ENCODE measurements around the gene GSPT1. TPM values are rescaled to one million over a fixed set of nuclear protein-coding genes. Genes with fewer than 3 reads are reported as not detected.
"Not testable (repeated sequence)": the region's sequence is repeated elsewhere in the genome, so short reads cannot be mapped to it uniquely, and the experiment has no call there.

Gene GSPT1
- polyA plus RNA-seq, 1 donor from 2014 or later = 31.3 TPM

- no peaks in the 10 kb centered on the region for H3K9me3 ChIP-seq (ENCODE audit: low read length)
- H3K36me3 ChIP-seq (ENCODE audit: insufficient read depth, low read length) = no peaks in the 10 kb centered on the region
- no peak overlapping the region for H2AFZ ChIP-seq (ENCODE audit: low read depth, low read length)
- no peaks in the 10 kb centered on the region for H3K9me2 ChIP-seq (ENCODE audit: insufficient read depth, low read length)
- H3K4me3 ChIP-seq (ENCODE audit: low read length) = no peak overlapping the region
- H3F3A ChIP-seq (ENCODE audit: insufficient read depth, low read length, poor library complexity, severe bottlenecking) = no peaks in the 10 kb centered on the region
- no peak overlapping the region for H3K4me2 ChIP-seq (ENCODE audit: low read length)
- no peak overlapping the region for H3K9ac ChIP-seq (ENCODE audit: low read length)
- no peaks in the 10 kb centered on the region for H3K79me2 ChIP-seq (replicated peaks; ENCODE audit: insufficient read depth, low read length)
- no peak overlapping the region for H3K27ac ChIP-seq (ENCODE audit: low read length)
- H3K27me3 ChIP-seq (ENCODE audit: insufficient read depth, low read depth, low read length) = no peaks in the 10 kb centered on the region
- H4K20me1 ChIP-seq (ENCODE audit: insufficient read depth) = no peaks in the 10 kb centered on the region
- TF ChIP-seq EZH2 (IDR thresholded peaks at IDR 0.05; ENCODE audit: borderline replicate concordance, insufficient read depth, low read length, poor library complexity, severe bottlenecking) (no peak), REST (IDR thresholded peaks at IDR 0.05; ENCODE audit: borderline replicate concordance) (no peak), POLR2AphosphoS5 (IDR thresholded peaks at IDR 0.05) (no peak), MXI1 (conservative IDR thresholded peaks at IDR 0.05; ENCODE audit: poor library complexity, severe bottlenecking) (no peak), SMC3 (conservative IDR thresholded peaks at IDR 0.05; ENCODE audit: poor library complexity) (no peak), TAF1 (IDR thresholded peaks at IDR 0.05; ENCODE audit: low read depth) (no peak), RAD21 (conservative IDR thresholded peaks at IDR 0.05) (no peak), CTCF (IDR thresholded peaks at IDR 0.05; ENCODE audit: poor library complexity, severe bottlenecking) (no peak), EP300 (conservative IDR thresholded peaks at IDR 0.05; ENCODE audit: poor library complexity, severe bottlenecking) (no peak)
Observed at GRCh38 chr16:11963706-11964105, 48.0 kb upstream of the GSPT1 start.

GRCh38 chr16:11962978-11963377 lies 47.2 kb upstream of the GSPT1 start:
- H3K4me3 ChIP-seq (ENCODE audit: low read length); H3K36me3 ChIP-seq (ENCODE audit: insufficient read depth, low read length); H3K9me2 ChIP-seq (ENCODE audit: insufficient read depth, low read length); H3K27me3 ChIP-seq (ENCODE audit: insufficient read depth, low read depth, low read length); H4K20me1 ChIP-seq (ENCODE audit: insufficient read depth); H2AFZ ChIP-seq (ENCODE audit: low read depth, low read length); H3K9me3 ChIP-seq (ENCODE audit: low read length); H3K79me2 ChIP-seq (replicated peaks; ENCODE audit: insufficient read depth, low read length); H3K4me2 ChIP-seq (ENCODE audit: low read length); H3F3A ChIP-seq (ENCODE audit: insufficient read depth, low read length, poor library complexity, severe bottlenecking); H3K9ac ChIP-seq (ENCODE audit: low read length); H3K27ac ChIP-seq (ENCODE audit: low read length): not testable (repeated sequence)

- not testable (repeated sequence) for H3K27me3 ChIP-seq (ENCODE audit: insufficient read depth, low read depth, low read length); H3K4me2 ChIP-seq (ENCODE audit: low read length); H3K79me2 ChIP-seq (replicated peaks; ENCODE audit: insufficient read depth, low read length); H2AFZ ChIP-seq (ENCODE audit: low read depth, low read length); H3K9me2 ChIP-seq (ENCODE audit: insufficient read depth, low read length); H3F3A ChIP-seq (ENCODE audit: insufficient read depth, low read length, poor library complexity, severe bottlenecking); H3K9me3 ChIP-seq (ENCODE audit: low read length); H3K27ac ChIP-seq (ENCODE audit: low read length); H3K36me3 ChIP-seq (ENCODE audit: insufficient read depth, low read length); H3K9ac ChIP-seq (ENCODE audit: low read length); H4K20me1 ChIP-seq (ENCODE audit: insufficient read depth); H3K4me3 ChIP-seq (ENCODE audit: low read length)
Observed at GRCh38 chr16:11962457-11962856, 46.7 kb upstream of the GSPT1 start.

Measured in neural cell (in vitro differentiated cells).